Activated effector memory CD4-positive, alpha-beta T cell treated with anti-CD3 and anti-CD28 coated beads, Interleukin-2, amount 50 U/mL, for 16 hours (primary cell): ENCODE data around the gene SLC22A9.

Experiments
- DNase-seq: peaks from one replicate; pipeline ENCODE4 v3.0.0-alpha.2; 2020

SLC22A9 gene

GRCh38 chr11:63445720-63446119, 76.1 kb downstream of the SLC22A9 start:
- DNase-seq: no peak

- no peak for DNase-seq
Observed at GRCh38 chr11:63448646-63449045, 79.1 kb downstream of the SLC22A9 start.

- DNase-seq: no peak
Observed at GRCh38 chr11:63459586-63459985, 90.0 kb downstream of the SLC22A9 start.
